Measurements from ENCODE around the gene PRR20G. TPM values are rescaled to one million over a fixed set of nuclear protein-coding genes. Genes with fewer than 3 reads are reported as not detected.

PRR20G gene
- total and polyA plus RNA-seq, 2 donors (not counting 1 experiment from before 2014, with no cell fraction given) = not detected

DNA sequence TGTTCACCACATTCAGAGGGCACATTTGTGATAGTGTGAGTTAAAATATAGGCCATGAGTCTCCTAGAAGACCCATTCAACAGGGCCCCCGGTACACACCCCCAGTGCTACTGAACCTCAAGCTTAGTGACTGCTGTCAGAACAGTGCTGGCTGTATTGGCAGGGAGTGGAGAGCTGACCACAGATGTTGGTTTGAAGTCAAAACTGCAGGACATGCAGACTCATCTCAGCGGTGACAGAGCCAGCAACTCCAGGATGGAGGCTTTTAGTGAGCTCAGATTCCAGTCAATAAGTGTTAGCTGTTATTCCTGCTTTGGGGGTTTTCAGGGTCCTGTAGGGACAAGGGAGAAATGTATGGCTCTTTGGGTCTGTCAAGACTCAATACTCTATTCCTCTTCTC lies 29.1 kb downstream of the PRR20G start:
- Histone ChIP-seq H3K9ac (ENCODE audit: insufficient read depth, low read length) (no peak overlapping the region), H3K9me3 (ENCODE audit: control insufficient read depth, insufficient read depth, low read depth, low read length) (no peaks in the 10 kb centered on the region), H3K4me2 (ENCODE audit: extremely low read depth, insufficient read depth, low read length) (no peak overlapping the region), H3K36me3 (ENCODE audit: control insufficient read depth, insufficient read depth, low read length) (no peaks in the 10 kb centered on the region), H3K4me1 (ENCODE audit: control insufficient read depth, extremely low read depth, insufficient read depth, low read length) (no peaks in the 10 kb centered on the region), H3K79me2 (ENCODE audit: control insufficient read depth, insufficient read depth, low read length) (no peaks in the 10 kb centered on the region), H3K4me3 (replicated peaks in 1 of 4; ENCODE audit: control extremely low read depth in 1 of 4, insufficient read depth in 1 of 4, low read depth in 3 of 4, low read length in 4 of 4) (no peak overlapping the region), H2AFZ (ENCODE audit: low read length) (no peak overlapping the region), H3K27ac (ENCODE audit: insufficient read depth, low read length) (no peak overlapping the region), H3K27me3 (ENCODE audit: control insufficient read depth, insufficient read depth, low read length) (no peaks in the 10 kb centered on the region), H4K20me1 (ENCODE audit: control insufficient read depth, extremely low read depth, insufficient read depth, low read length) (no peaks in the 10 kb centered on the region)
- TF ChIP-seq, protein P1, sequence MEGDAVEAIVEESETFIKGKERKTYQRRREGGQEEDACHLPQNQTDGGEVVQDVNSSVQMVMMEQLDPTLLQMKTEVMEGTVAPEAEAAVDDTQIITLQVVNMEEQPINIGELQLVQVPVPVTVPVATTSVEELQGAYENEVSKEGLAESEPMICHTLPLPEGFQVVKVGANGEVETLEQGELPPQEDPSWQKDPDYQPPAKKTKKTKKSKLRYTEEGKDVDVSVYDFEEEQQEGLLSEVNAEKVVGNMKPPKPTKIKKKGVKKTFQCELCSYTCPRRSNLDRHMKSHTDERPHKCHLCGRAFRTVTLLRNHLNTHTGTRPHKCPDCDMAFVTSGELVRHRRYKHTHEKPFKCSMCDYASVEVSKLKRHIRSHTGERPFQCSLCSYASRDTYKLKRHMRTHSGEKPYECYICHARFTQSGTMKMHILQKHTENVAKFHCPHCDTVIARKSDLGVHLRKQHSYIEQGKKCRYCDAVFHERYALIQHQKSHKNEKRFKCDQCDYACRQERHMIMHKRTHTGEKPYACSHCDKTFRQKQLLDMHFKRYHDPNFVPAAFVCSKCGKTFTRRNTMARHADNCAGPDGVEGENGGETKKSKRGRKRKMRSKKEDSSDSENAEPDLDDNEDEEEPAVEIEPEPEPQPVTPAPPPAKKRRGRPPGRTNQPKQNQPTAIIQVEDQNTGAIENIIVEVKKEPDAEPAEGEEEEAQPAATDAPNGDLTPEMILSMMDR (conservative IDR thresholded peaks at IDR 0.05 in 1 of 2, IDR thresholded peaks at IDR 0.05 in 1 of 2; ENCODE audit: low read depth in 1 of 2, low read length in 2 of 2) = no peak
- no peak for TF ChIP-seq EZH2 (IDR thresholded peaks at IDR 0.05; ENCODE audit: low read length, missing control alignments)
- DNase-seq (ENCODE audit: low read depth in 2 of 2) = no peak

- Histone ChIP-seq H3K4me3 (replicated peaks in 1 of 4; ENCODE audit: control extremely low read depth in 1 of 4, insufficient read depth in 1 of 4, low read depth in 3 of 4, low read length in 4 of 4) (no peak overlapping the region), H3K4me1 (ENCODE audit: control insufficient read depth, extremely low read depth, insufficient read depth, low read length) (no peaks in the 10 kb centered on the region), H3K9me3 (ENCODE audit: control insufficient read depth, insufficient read depth, low read depth, low read length) (no peaks in the 10 kb centered on the region), H4K20me1 (ENCODE audit: control insufficient read depth, extremely low read depth, insufficient read depth, low read length) (no peaks in the 10 kb centered on the region), H3K36me3 (ENCODE audit: control insufficient read depth, insufficient read depth, low read length) (no peaks in the 10 kb centered on the region), H3K4me2 (ENCODE audit: extremely low read depth, insufficient read depth, low read length) (no peak overlapping the region), H3K79me2 (ENCODE audit: control insufficient read depth, insufficient read depth, low read length) (no peaks in the 10 kb centered on the region), H3K9ac (ENCODE audit: insufficient read depth, low read length) (no peak overlapping the region), H3K27ac (ENCODE audit: insufficient read depth, low read length) (no peak overlapping the region), H2AFZ (ENCODE audit: low read length) (no peak overlapping the region), H3K27me3 (ENCODE audit: control insufficient read depth, insufficient read depth, low read length) (no peaks in the 10 kb centered on the region)
- TF ChIP-seq, protein P1 (conservative IDR thresholded peaks at IDR 0.05 in 1 of 2, IDR thresholded peaks at IDR 0.05 in 1 of 2; ENCODE audit: low read depth in 1 of 2, low read length in 2 of 2) = no peak
- no peak for TF ChIP-seq EZH2 (IDR thresholded peaks at IDR 0.05; ENCODE audit: low read length, missing control alignments)
- no peak for DNase-seq (ENCODE audit: low read depth in 2 of 2)
These were observed 30.5 kb downstream of the PRR20G start for GRCh38 chr3:127257351-127257750.

- Histone ChIP-seq H3K9me3 (ENCODE audit: control insufficient read depth, insufficient read depth, low read depth, low read length) (no peaks in the 10 kb centered on the region), H3K27me3 (ENCODE audit: control insufficient read depth, insufficient read depth, low read length) (no peaks in the 10 kb centered on the region), H2AFZ (ENCODE audit: low read length) (no peak overlapping the region), H3K36me3 (ENCODE audit: control insufficient read depth, insufficient read depth, low read length) (no peaks in the 10 kb centered on the region), H3K4me1 (ENCODE audit: control insufficient read depth, extremely low read depth, insufficient read depth, low read length) (no peaks in the 10 kb centered on the region), H3K79me2 (ENCODE audit: control insufficient read depth, insufficient read depth, low read length) (no peaks in the 10 kb centered on the region), H3K4me3 (replicated peaks in 1 of 4; ENCODE audit: control extremely low read depth in 1 of 4, insufficient read depth in 1 of 4, low read depth in 3 of 4, low read length in 4 of 4) (no peak overlapping the region), H4K20me1 (ENCODE audit: control insufficient read depth, extremely low read depth, insufficient read depth, low read length) (no peaks in the 10 kb centered on the region), H3K27ac (ENCODE audit: insufficient read depth, low read length) (no peak overlapping the region), H3K4me2 (ENCODE audit: extremely low read depth, insufficient read depth, low read length) (no peak overlapping the region), H3K9ac (ENCODE audit: insufficient read depth, low read length) (no peak overlapping the region)
- no peak for TF ChIP-seq EZH2 (IDR thresholded peaks at IDR 0.05; ENCODE audit: low read length, missing control alignments)
- TF ChIP-seq, protein P1 (conservative IDR thresholded peaks at IDR 0.05 in 1 of 2, IDR thresholded peaks at IDR 0.05 in 1 of 2; ENCODE audit: low read depth in 1 of 2, low read length in 2 of 2) = no peak
- no peak for DNase-seq (ENCODE audit: low read depth in 2 of 2)
These were observed 31.0 kb downstream of the PRR20G start for GRCh38 chr3:127256733-127257271.

All from fibroblast of lung (primary cell).